HG02678 (cell line): Measurements from ENCODE around the gene RBMXL2.

Experiments
- ATAC-seq: cut with Tn5 transposase; IDR thresholded peaks from one replicate; pipeline ENCODE4 v1.9.1; 2021; ENCODE audit warnings: mild to moderate bottlenecking, moderate library complexity; ENCODE audit not compliant: unreplicated experiment

Gene RBMXL2

DNA sequence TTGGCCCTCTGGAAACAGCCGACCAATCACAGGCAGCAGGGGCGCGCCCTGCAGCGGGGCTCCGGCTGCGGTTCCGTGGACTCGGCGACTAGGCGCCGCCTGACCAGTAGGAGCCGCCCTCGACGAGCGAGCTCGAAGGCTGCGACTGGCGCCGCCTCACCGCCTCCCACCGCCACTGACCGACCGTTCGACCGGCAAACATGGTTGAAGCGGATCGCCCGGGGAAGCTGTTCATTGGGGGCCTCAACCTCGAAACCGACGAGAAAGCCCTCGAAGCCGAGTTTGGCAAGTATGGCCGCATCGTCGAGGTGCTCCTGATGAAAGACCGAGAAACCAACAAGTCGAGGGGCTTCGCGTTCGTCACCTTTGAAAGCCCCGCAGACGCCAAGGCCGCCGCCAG lies at the start of gene RBMXL2:
TSS of gene RBMXL2 (plus strand) at position 78 of the 400 bp plus-strand sequence. CDS start at position 201, 123 bp downstream.
- no peak for ATAC-seq

DNA sequence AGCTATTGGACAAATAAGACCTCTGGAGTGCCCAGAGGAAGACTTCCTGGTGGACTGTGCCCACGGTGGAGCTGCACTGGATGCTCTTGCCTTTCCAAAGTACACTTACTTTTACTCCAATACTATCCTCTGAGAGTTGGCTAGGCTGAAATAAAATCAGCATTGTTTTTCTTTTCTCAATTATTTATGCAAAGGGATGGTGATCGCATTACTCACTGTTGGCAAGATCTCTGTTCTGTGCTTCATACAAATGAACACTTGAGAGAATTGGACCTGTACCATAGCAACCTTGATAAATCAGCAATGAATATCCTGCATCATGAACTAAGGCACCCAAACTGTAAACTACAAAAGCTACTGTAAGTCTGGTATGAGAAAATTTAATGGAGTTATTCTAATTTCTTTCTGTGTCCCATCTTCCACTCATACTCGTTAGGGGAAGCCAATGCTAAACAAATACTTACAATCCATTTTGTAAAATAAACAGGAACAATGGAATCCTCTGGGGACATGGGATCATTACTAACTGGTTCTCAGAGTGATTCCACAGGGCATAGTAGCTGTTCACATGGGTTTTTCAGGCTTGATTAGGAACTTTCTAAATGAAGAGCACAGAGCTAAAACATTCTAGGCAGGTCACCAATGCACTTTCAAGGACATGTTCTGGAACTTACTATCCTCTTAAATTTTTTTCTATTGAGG lies 42.2 kb upstream of the RBMXL2 start:
- ATAC-seq = no peak

DNA sequence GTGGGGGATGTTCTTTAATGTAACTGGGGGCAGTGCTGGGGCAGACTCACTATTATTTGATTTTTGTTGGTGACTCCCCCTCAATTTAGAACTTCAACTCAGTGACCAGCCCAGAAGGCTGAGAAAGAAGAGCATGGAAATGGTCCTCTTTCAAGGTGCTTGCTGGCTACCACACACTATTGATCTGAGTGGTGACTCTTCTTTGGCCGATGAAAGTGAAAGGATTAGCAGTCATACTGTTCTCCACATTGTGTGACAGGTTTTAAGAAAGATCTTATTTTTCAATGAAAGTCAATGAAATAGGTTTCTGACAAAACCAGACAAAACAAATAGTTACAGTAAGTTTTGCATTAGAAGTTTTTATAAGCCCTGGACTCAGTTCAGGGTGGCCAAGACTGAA lies 38.6 kb upstream of the RBMXL2 start:
- no peak for ATAC-seq

DNA sequence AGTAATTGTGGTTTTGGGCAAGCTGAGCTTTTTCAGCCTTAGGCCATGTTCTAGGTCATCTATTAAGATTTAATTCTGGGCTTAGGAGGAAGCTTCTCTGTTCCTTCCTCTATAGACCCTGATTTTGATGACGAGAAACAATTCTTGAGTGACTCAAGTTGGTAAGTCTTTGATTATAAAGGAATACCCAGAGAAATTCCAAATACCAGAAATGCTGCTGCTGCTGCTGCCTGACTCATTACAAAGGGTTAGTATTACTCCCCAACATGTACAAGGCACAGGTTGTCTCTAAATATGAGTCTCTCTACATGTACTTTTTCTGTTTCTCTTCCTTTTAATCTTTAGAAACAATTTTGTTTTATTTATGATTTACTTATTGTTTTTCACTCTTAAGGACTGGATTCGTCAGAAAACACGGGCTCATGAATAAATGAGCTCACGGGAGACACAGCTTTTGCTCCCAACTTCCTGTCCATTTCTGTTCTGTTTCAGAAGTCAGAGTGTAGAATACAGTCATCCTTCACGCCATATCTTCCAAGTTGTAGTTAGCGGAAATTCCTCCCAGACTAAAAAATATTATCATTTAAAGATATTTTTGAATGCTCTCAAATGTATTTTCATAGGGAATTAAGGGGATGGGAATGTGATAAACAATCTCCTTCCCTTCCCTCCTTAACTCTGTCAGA lies 31.8 kb upstream of the RBMXL2 start:
- ATAC-seq = no peak

DNA sequence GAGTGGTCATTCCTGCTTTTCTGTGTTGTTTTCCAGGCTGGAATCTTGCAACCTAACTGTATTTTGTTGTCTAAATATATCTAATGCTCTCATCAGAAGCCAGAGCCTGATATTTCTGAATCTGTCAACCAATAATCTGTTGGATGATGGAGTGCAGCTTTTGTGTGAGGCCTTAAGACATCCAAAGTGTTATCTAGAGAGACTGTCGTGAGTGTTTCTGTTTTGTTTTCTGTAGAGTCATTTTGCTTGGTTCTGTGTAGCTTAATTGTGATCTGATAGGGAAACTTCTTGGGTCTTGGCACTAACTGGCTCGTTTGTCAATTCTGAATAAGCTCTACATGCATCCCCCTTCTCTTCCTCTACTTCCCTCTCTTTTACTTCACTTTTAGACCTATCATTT lies 31.2 kb upstream of the RBMXL2 start:
- no peak for ATAC-seq

DNA sequence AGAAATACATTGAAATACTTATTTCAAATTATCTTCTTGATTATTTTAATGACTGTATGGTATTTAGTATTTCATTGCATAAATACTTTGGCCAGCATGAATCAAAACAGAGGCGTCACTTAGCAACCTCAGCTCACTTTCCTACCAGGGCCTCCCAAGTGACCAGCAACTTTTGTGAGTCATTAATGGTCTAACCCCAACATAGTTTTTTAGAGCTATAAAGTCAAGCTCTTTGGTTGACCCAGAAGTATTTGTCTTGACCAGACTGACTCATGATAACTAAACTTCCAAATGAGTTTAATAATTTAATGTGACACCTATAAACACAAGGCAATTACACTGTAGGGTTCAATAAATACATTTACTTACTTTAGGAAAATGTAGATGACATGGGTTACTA lies 27.9 kb upstream of the RBMXL2 start:
- ATAC-seq = no peak

DNA sequence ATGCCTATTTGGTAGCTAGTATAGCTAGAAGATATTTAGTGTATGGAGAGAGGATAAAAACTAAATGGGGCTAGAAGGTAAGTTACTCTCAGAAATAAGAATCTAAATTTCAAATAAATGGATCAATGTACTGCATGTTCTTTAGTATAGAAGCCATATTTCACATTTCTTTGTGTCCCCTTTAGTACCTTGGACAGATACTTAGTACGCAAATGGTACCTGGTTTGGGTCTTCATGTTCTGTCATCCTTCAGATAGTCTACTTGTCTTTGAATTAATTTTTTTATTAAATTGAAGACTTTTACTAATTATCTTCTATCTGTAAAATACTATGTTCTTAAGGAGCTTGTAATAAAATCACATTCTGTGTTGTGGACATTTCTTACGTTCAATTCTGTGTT lies 26.3 kb upstream of the RBMXL2 start:
- no peak for ATAC-seq

DNA sequence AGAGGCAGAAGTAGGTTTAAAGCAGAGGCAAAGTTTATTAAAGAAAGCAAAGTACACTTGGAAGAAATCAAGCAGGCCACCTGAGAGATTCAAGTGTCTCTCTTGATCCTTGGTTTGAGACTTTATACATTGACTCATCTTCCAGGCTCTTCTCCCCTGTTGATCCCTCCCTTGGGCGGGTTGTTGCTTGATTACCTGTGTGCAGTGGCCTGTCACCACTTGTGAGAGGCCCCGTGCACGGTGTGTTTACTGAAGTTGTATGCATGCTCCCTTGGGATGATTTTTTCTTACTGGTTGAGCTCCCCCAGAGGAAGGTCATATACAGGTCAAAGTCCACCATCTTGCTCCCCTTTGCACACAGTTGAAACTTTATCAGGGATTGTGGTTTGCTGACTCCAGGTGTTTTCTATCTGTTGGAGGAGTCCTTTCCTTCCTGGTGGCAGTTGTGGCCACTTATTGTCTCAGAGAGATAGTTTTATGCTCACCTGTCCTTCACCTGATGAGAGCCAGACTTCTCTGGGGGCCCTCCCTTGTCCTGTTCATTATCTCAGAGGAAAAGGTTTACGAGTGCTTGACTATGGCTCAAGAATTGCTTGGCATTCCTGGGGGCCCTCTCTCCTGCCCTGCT lies 16.3 kb upstream of the RBMXL2 start:
- no peak for ATAC-seq

DNA sequence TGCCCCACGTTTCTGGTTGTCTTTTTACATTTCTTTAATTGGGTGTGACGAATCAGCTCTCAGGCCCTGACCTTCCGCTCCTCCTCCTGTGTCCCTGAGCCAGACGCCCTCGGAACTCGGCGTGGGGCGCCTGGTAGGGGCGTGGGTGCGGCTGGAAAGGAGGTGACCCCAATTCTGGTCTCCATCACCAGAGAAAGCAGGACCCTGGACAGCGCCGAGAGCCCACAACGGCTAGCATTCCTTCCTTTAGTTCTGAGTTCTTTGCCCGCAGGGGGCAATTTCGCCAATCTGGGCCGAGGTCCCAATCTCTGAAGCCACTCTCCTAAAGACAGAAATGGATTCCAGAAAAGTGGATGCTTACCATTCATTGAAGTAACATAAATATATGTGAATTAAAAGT lies 11.7 kb upstream of the RBMXL2 start:
- ATAC-seq = no peak

DNA sequence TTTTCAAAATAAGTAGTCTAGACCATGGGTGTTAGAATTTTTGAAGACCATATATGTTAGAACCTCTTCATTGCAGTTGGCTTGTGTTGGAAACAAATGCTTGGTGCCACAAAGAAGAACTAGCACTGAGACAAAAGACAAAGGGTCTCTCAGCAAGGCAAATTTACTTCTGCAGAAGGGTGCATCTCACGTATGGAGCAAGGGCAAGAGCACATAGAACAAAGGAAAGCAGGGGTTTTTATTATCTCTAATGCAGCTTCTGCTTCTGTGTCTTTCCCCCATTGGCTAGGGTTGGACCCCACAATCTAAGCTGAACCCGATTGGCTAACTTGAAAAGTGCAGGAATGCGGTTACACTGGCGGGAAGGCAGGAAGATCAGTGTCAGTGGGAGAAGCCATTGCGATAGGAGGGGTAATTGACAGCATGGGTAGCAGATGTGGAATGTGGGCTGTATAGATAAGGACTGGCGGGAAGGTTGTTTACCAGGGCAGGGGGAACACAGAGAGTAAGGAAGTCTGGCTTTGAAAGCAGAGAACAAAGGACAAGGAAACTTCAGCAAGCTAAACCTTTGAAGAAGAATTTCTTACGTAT lies 9.2 kb upstream of the RBMXL2 start:
- no peak for ATAC-seq

DNA sequence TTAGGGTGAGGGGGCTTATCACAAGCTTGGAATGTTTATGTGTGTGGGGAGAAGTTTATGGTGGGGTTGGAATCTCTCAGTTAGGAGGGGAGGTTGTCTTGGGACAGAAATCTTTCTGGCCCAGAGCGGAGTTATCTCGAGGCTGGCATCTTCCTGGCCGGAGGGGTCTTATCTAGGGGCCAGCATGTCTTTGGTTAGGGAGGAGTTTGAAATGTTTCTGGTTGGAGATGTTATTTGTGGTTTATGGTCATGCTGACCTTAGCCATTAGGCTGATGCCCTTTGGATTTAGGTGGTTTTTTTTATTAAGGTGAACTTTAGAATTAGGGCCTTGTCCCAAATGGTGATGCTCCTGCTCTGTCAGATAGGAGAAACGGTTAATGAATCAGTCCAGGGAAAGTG lies 7.9 kb upstream of the RBMXL2 start:
- ATAC-seq = no peak

DNA sequence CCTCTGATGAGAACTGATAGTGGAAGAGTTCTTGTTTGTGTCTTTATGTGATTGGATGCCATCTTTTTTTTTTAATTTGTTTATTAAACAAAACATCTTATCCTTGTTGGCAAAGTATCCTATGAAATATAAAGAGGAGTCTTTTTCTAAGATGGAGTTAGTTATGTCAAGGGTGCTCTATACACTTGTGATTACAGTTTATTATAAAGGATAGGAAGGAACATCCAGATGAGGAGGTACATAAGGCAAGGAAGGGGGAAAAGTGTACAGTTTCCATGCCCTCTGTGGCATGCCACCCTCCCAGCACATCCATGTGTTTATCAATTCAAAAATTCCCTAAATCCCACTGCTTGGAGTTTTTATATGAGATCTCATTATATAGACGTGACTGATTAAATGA lies 7.4 kb upstream of the RBMXL2 start:
- no peak for ATAC-seq

DNA sequence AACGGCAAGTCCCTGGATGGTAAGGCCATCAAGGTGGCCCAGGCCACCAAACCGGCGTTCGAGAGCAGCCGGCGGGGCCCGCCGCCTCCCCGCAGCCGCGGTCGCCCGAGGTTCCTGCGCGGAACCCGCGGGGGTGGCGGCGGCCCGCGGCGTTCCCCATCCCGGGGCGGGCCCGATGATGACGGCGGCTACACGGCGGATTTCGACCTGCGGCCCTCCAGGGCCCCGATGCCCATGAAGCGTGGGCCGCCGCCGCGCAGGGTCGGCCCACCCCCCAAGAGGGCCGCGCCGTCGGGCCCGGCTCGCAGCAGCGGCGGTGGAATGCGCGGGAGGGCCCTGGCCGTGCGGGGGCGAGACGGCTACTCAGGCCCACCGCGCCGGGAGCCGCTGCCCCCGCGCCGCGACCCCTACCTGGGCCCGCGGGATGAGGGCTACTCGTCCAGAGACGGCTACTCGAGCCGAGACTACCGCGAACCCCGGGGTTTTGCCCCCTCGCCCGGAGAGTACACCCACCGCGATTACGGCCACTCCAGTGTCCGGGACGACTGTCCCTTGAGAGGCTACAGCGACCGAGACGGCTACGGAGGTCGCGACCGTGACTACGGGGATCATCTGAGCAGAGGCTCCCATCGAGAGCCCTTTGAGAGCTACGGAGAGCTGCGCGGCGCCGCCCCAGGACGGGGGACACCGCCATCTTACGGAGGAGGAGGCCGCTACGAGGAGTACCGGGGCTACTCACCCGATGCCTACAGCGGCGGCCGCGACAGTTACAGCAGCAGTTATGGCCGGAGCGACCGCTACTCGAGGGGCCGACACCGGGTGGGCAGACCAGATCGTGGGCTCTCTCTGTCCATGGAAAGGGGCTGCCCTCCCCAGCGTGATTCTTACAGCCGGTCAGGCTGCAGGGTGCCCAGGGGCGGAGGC lies 792 bp downstream of the RBMXL2 start:
- no peak for ATAC-seq

DNA sequence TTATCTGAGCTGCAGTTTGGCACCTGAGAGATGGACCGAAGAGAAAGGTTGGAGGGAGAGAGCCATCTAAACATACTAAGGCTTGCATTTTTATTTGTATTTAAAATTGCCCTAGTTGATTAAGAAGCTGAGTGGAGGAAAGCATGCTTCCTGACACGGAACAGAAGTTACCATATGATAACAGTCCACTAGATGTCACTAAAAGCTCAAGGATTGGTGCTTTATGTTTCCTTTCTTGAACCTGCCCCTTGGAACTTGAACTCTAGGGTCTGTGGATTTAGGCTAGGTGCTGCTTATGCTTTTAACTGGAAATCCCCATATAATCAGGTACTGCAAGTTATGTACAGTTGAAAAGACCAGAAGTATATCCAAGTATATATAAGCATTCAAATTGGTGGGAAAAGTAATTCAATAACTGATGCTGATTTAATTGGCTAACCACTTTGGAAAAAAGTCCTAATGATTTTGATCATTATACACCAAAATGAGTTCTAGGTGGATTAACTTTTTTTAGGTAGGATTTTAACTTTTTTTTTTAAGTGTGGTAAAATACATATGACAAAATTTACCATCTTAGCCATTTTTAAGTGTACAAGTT lies 9.5 kb downstream of the RBMXL2 start:
- peak; percentile 88 for ATAC-seq

DNA sequence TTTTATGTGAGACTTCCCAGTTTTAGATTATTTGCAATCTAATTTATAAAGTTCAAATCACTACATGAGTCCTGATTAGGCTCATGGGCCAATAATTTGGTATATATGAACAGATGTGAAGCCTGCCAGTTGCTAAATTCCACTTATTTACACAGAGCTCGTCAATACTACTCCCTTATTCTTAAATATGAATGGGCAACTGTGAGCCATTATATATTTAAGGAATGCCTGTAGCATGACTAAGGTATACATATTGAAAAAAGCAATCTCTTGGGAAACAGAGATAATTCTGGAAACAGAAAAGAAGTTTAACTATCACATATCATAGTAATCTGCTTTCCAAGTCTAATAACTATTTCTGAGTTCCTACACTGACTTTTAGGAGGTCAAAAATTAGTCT lies 27.0 kb downstream of the RBMXL2 start:
- no peak for ATAC-seq

DNA sequence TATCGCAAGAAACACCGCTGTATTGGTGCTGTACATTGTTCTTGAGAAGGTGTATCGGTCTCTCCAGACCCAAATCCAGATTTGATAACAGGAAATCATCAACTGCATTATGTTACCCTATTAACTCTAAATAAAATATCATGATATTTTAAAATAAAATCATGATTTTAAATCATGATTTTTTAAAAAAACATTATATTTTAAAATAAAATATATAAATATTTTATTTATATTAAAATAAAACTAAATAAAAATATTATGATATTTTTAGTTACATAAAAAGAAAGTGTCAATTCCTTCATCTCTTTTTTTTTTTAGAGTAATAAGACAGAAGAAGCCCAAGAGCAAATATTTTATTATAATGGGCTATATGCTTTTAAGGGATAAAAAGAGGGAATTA lies 27.6 kb downstream of the RBMXL2 start:
- ATAC-seq = no peak

DNA sequence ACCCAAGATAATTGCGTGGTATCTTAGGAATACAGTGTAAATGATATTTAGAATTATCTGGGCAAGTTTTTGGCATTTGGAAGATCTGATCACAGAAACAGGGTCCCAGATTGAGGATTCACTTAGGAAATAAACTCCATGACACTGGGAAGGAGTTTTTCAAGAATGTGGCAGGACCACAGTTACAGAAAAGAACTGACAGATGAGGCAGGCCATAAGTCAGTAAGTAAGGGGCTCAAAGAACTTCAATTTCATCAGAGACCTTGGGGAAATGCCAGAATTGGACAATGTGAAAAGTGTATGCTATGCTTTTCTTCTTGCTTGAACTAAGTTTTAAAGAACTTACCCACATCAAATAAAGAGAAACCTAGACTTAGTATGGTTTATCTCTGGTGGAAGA lies 49.3 kb downstream of the RBMXL2 start:
- no peak for ATAC-seq
